H1 (cell line): Measurements from ENCODE around the gene FAS. TPM values are rescaled to one million over a fixed set of nuclear protein-coding genes. Genes with fewer than 3 reads are reported as not detected.
A peak's percentile ranks its signal among the peaks of the same experiment; 100 is the strongest.

ENCODE experiments used
- CTCF ChIA-PET: fragments of 300-600 bp; sonication (Branson Sonifier 250); formaldehyde crosslinking; loops from one replicate; lab custom pipeline; 2021; ENCODE audit not compliant: partially characterized antibody; lab: Charles Lee
- POLR2A ChIA-PET: fragments of 300-600 bp; sonication (Branson Sonifier 250); formaldehyde crosslinking; loops from one replicate; lab custom pipeline; 2021; ENCODE audit warnings: inconsistent platforms; ENCODE audit not compliant: partially characterized antibody; lab: Charles Lee
- DNase-seq, 2 experiments: peaks; one replicate each; pipeline versions ENCODE4 v3.0.0 to v3.0.0-alpha.2; 2010 to 2022; ENCODE audit warnings: low spot score in 2 of 2, low read depth in 1 of 2, mixed read lengths in 1 of 2
- FAIRE-seq: peaks from 2 replicates; lab custom pipeline; 2011; peaks lifted over from hg19 to GRCh38; lab: Jason Lieb, UNC
- H2AFZ ChIP-seq: 2 replicates; pipeline ENCODE4 v1.8.1; 2012; ENCODE audit warnings: low read length, inconsistent platforms
- H2AK5ac ChIP-seq: 2 replicates; pipeline ENCODE4 v1.6.1; 2013; ENCODE audit warnings: low read depth, low read length
- H2BK120ac ChIP-seq: replicated peaks from 2 replicates; pipeline ENCODE3; 2013; ENCODE audit warnings: low read depth, low read length, inconsistent platforms
- H2BK12ac ChIP-seq: 2 replicates; pipeline ENCODE4 v1.6.1; 2013; ENCODE audit warnings: low read depth, low read length
- H2BK15ac ChIP-seq: 2 replicates; pipeline ENCODE4 v1.6.1; 2013; ENCODE audit warnings: low read length
- H2BK20ac ChIP-seq: 2 replicates; pipeline ENCODE4 v1.6.1; 2013; ENCODE audit warnings: low read length
- H2BK5ac ChIP-seq: 2 replicates; pipeline ENCODE4 v1.6.1; 2013; ENCODE audit warnings: low read depth, low read length
- H3K14ac ChIP-seq: 2 replicates; pipeline ENCODE4 v1.6.1; 2013; ENCODE audit warnings: inconsistent platforms; ENCODE audit not compliant: insufficient read length
- H3K18ac ChIP-seq: 2 replicates; pipeline ENCODE4 v1.6.1; 2013; ENCODE audit warnings: low read length; ENCODE audit errors: extremely low read depth
- H3K23ac ChIP-seq: 2 replicates; pipeline ENCODE4 v1.6.1; 2013; ENCODE audit warnings: inconsistent platforms; ENCODE audit not compliant: insufficient read length
- H3K23me2 ChIP-seq: 2 replicates; pipeline ENCODE4 v1.6.1; 2013; ENCODE audit warnings: low read depth, low read length
- H3K27ac ChIP-seq: 2 replicates; pipeline ENCODE4 v1.6.1; 2011; ENCODE audit warnings: low read depth, low read length, inconsistent platforms
- H3K27me3 ChIP-seq, 4 experiments: replicated peaks in 1 of 4; 1 replicate in 1 of 4; 2 replicates in 3 of 4; pipeline versions ENCODE4 v1.6.1 to v1.8.1; 2011 to 2013; ENCODE audit warnings: low read length in 3 of 4, mild to moderate bottlenecking in 3 of 4, inconsistent platforms in 2 of 4, mixed read lengths in 2 of 4, moderate library complexity in 1 of 4; ENCODE audit not compliant: control insufficient read depth in 3 of 4, insufficient read depth in 3 of 4; ENCODE audit errors: extremely low read depth in 1 of 4
- H3K36me3 ChIP-seq, 4 experiments: 2 replicates each; pipeline versions ENCODE4 v1.6.1 to v1.8.1; 2011 to 2013; ENCODE audit warnings: mild to moderate bottlenecking in 4 of 4, low read length in 3 of 4, moderate library complexity in 2 of 4, control low read depth in 1 of 4, inconsistent platforms in 1 of 4; ENCODE audit not compliant: insufficient read depth in 4 of 4, control insufficient read depth in 2 of 4
- H3K4ac ChIP-seq: replicated peaks from 2 replicates; pipeline ENCODE3; 2013; ENCODE audit warnings: low read length, low read depth, mixed read lengths, inconsistent platforms; ENCODE audit not compliant: insufficient read length
- H3K4me1 ChIP-seq, 4 experiments: replicated peaks in 1 of 4; 1 replicate in 1 of 4; 2 replicates in 3 of 4; pipeline versions ENCODE4 v1.6.1 to v1.8.1; 2011 to 2013; ENCODE audit warnings: low read length in 3 of 4, inconsistent platforms in 2 of 4, mixed read lengths in 1 of 4; ENCODE audit not compliant: insufficient read depth in 4 of 4, control insufficient read depth in 3 of 4
- H3K4me2 ChIP-seq, 2 experiments: 2 replicates each; pipeline versions ENCODE4 v1.6.1 to v1.8.1; 2011 to 2013; ENCODE audit warnings: low read depth in 2 of 2, low read length in 2 of 2, control low read depth in 1 of 2, inconsistent platforms in 1 of 2, mild to moderate bottlenecking in 1 of 2; ENCODE audit not compliant: insufficient read depth in 1 of 2
- H3K4me3 ChIP-seq, 4 experiments: fragments of 200-600, 300-600 bp in 1 of 4; sonication (generic), shearing (Covaris generic), sonication (Bioruptor Twin) in 1 of 4; 2 replicates each; pipeline versions ENCODE4 v1.5.1 to v1.8.1; 2011 to 2016; ENCODE audit warnings: low read length in 4 of 4, low read depth in 3 of 4, control low read depth in 2 of 4, inconsistent platforms in 2 of 4, mild to moderate bottlenecking in 2 of 4, mixed read lengths in 1 of 4, moderate library complexity in 1 of 4; ENCODE audit not compliant: insufficient read depth in 2 of 4; ENCODE audit errors: extremely low read depth in 1 of 4
- H3K56ac ChIP-seq: replicated peaks from 2 replicates; pipeline ENCODE3; 2013; ENCODE audit warnings: low read depth, mild to moderate bottlenecking, mixed read lengths, low read length, inconsistent platforms; ENCODE audit not compliant: insufficient read length
- H3K79me1 ChIP-seq: 2 replicates; pipeline ENCODE4 v1.6.1; 2013; ENCODE audit warnings: low read depth, low read length, control low read depth
- H3K79me2 ChIP-seq, 2 experiments: 2 replicates each; pipeline versions ENCODE4 v1.6.1 to v1.8.1; 2012 to 2013; ENCODE audit warnings: low read length in 2 of 2, mild to moderate bottlenecking in 2 of 2, inconsistent platforms in 1 of 2; ENCODE audit not compliant: insufficient read depth in 2 of 2, control insufficient read depth in 1 of 2
- H3K9ac ChIP-seq, 4 experiments: replicated peaks in 1 of 4; 1 replicate in 1 of 4; 2 replicates in 3 of 4; pipeline versions ENCODE4 v1.6.1 to v1.8.1; 2011 to 2013; ENCODE audit warnings: low read depth in 3 of 4, low read length in 3 of 4, control low read depth in 2 of 4, mild to moderate bottlenecking in 2 of 4, moderate library complexity in 2 of 4, inconsistent platforms in 1 of 4; ENCODE audit errors: extremely low read depth in 1 of 4
- H3K9me3 ChIP-seq, 2 experiments: 2 replicates each; pipeline versions ENCODE4 v1.6.1 to v1.8.1; 2012 to 2013; ENCODE audit warnings: mild to moderate bottlenecking in 2 of 2, moderate library complexity in 2 of 2, control low read depth in 1 of 2, inconsistent platforms in 1 of 2, low read depth in 1 of 2, low read length in 1 of 2, mixed read lengths in 1 of 2; ENCODE audit not compliant: insufficient read depth in 2 of 2
- H4K20me1 ChIP-seq, 2 experiments: replicated peaks in 1 of 2; 2 replicates each; pipeline versions ENCODE3 to v1.8.1; 2011 to 2013; ENCODE audit warnings: inconsistent platforms in 2 of 2, low read length in 2 of 2, mild to moderate bottlenecking in 1 of 2; ENCODE audit not compliant: insufficient read depth in 2 of 2, control insufficient read depth in 1 of 2
- H4K5ac ChIP-seq: 2 replicates; pipeline ENCODE4 v1.6.1; 2013; ENCODE audit warnings: low read length, low read depth, mixed read lengths, inconsistent platforms; ENCODE audit not compliant: insufficient read length
- H4K8ac ChIP-seq: 2 replicates; pipeline ENCODE4 v1.8.0; 2013; ENCODE audit warnings: mild to moderate bottlenecking, moderate library complexity, low read length, inconsistent platforms; ENCODE audit not compliant: insufficient read depth; ENCODE audit errors: extremely low read depth
- H4K91ac ChIP-seq: replicated peaks from 2 replicates; pipeline ENCODE3; 2013; ENCODE audit warnings: low read length, mixed read lengths, inconsistent platforms; ENCODE audit not compliant: insufficient read length
- ASH2L ChIP-seq: fragments of 200-600, 300-600 bp; sonication (generic); IDR thresholded peaks from one replicate; pipeline ENCODE4 v1.7.1; 2017; ENCODE audit warnings: low read length
- CBX5 ChIP-seq: fragments of 300-800, 300-1000 bp; sonication (generic); IDR thresholded peaks from 2 replicates; pipeline ENCODE4 v1.7.1; 2016; ENCODE audit warnings: antibody characterized with exemption, low read length, low read depth
- CEBPB ChIP-seq: IDR thresholded peaks from 2 replicates; pipeline ENCODE4 v1.6.1; 2012; ENCODE audit warnings: low read depth, low read length
- SRF ChIP-seq: IDR thresholded peaks from 2 replicates; pipeline ENCODE4 v1.6.1; 2011; ENCODE audit warnings: mild to moderate bottlenecking, low read depth, low read length, moderate library complexity
- WGBS, 2 experiments: shearing (Covaris generic) in 1 of 2; methylation state at CpG; one replicate each; pipeline versions ENCODE4 v1.1.6 to v1.1.7; 2013 to 2015; ENCODE audit warnings: low lambda C conversion rate in 2 of 2, mixed read lengths in 2 of 2, inconsistent platforms in 1 of 2, low coverage in 1 of 2, missing lambda C conversion rate in 1 of 2; ENCODE audit not compliant: insufficient replicate concordance in 2 of 2, insufficient coverage in 1 of 2, insufficient read length in 1 of 2; ENCODE audit errors: extremely low coverage in 1 of 2, missing lambda C conversion rate in 1 of 2; 5-methylcytosine and 5-hydroxymethylcytosine counted together
- polyA plus RNA-seq, 7 experiments: library from polyadenylated mRNA; depleted of rRNA in 3 of 7; stranded (reverse) in 5 of 7; unstranded in 2 of 7; fragments of >200 nt in 5 of 7; fragments of 200-250 nt in 2 of 7; gene quantifications; 1 replicate in 5 of 7; 2 replicates in 1 of 7; 4 replicates in 1 of 7; pipeline versions ENCODE4 v1.2.1 to v1.2.3, GENCODE V29; 2011 to 2013; ENCODE audit warnings: missing spikeins in 2 of 7, mixed read lengths in 2 of 7
- total RNA-seq: library from RNA; stranded (reverse); fragmentation: NEBNext Ultra II Directional; extraction: Animal tissue kit (Norgen Biotek cat#: 25700); gene quantifications from 2 replicates; pipeline ENCODE4 v1.2.1, GENCODE V29; 2021
- TF ChIP-seq, protein P1 (sequence below): IDR thresholded peaks from 2 replicates; pipeline ENCODE4 v1.6.1; 2011; ENCODE audit warnings: low read depth, mild to moderate bottlenecking, low read length; ENCODE audit not compliant: insufficient read depth

The FAS gene
- total and polyA plus RNA-seq, 2 of the 8 experiments (the other 6 are each of a cell fraction or from before 2014, with no cell fraction given) = 4.0 to 6.7 TPM

GRCh38 chr10:89001024-89001728, 10.6 kb downstream of the FAS start:
- no peak overlapping the region for H2AK5ac ChIP-seq
- no peak overlapping the region for H3K9ac ChIP-seq
- no peak for DNase-seq
- no peak overlapping the region for H3K4me3 ChIP-seq
- 89% methylated on average over 5 of the region's 5 CpGs; no CpG with 5 or more reads in 1 of the 2 experiments for WGBS, 2 experiments
- CTCF ChIA-PET = interaction anchor here (0.8 to 2.0 kb wide), 5 partner anchors 11 to 217 kb away, joined by 3 to 9 read pairs (median 5); partner anchors contain the start of gene FAS
- no peaks in the 10 kb centered on the region for H3K79me2 ChIP-seq
- no peak overlapping the region for H3K4me2 ChIP-seq
- H2BK15ac ChIP-seq = 0 out of 2 replicates have a peak overlapping the region, but pooled peaks have one; percentile 18
- H3K4me1 ChIP-seq = peaks cover 0 to 2% (median 0%) of the 10 kb centered on the region in 4 experiments; a peak in 1 of 7 replicates
- no peaks in the 10 kb centered on the region for H3K27me3 ChIP-seq
- H4K20me1 ChIP-seq = no peaks in the 10 kb centered on the region
- no peak overlapping the region for H3K27ac ChIP-seq
- H4K8ac ChIP-seq = no peak overlapping the region
- no peaks in the 10 kb centered on the region for H3K23me2 ChIP-seq
- H3K56ac ChIP-seq = no peak overlapping the region
- no peak overlapping the region for H3K23ac ChIP-seq
- TF ChIP-seq SRF (no peak), CEBPB (0 out of 2 replicates have a peak, but pooled peaks have one; percentile 17), ASH2L (no peak), CBX5 (no peak)
- TF ChIP-seq, protein P1, sequence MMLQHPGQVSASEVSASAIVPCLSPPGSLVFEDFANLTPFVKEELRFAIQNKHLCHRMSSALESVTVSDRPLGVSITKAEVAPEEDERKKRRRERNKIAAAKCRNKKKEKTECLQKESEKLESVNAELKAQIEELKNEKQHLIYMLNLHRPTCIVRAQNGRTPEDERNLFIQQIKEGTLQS = no peak
- no peaks in the 10 kb centered on the region; a peak in 1 of 8 replicates for H3K36me3 ChIP-seq
- H2BK120ac ChIP-seq = no peak overlapping the region
- H3K14ac ChIP-seq = no peak overlapping the region
- H2BK20ac ChIP-seq = no peak overlapping the region
- no peak overlapping the region for H3K18ac ChIP-seq
- H2AFZ ChIP-seq = no peak overlapping the region
- no peak overlapping the region for H4K5ac ChIP-seq
- H3K4ac ChIP-seq = no peak overlapping the region
- no peak overlapping the region for H2BK5ac ChIP-seq
- no peak overlapping the region for H4K91ac ChIP-seq
- H2BK12ac ChIP-seq = no peak overlapping the region
- H3K79me1 ChIP-seq = no peaks in the 10 kb centered on the region
- POLR2A ChIA-PET = interaction anchor here (0.6 to 0.8 kb wide), 3 partner anchors 11 to 103 kb away, joined by 3 to 5 read pairs (median 4); no protein-coding TSS in a partner anchor
- no peak for FAIRE-seq
- H3K9me3 ChIP-seq = no peaks in the 10 kb centered on the region
